Measurements from ENCODE around the gene THOC6. TPM values are rescaled to one million over a fixed set of nuclear protein-coding genes. Genes with fewer than 3 reads are reported as not detected.
"Not testable (repeated sequence)": the region's sequence is repeated elsewhere in the genome, so short reads cannot be mapped to it uniquely, and the experiment has no call there.

THOC6 gene
- total RNA-seq, 2 donors from 2014 or later, result 11.7 to 21.8 TPM

GRCh38 chr16:3066440-3066748 is 42.6 kb downstream of the THOC6 start:
- TF ChIP-seq CTCF (IDR thresholded peaks at IDR 0.05) (no peak), POLR2A (IDR thresholded peaks at IDR 0.05) (no peak)
- DNase-seq, result no peak
- Histone ChIP-seq H3K36me3 (replicated peaks in 1 of 2; ENCODE audit: insufficient read depth in 1 of 2, low read depth in 2 of 2) (peaks cover 4 to 7% of the 10 kb centered on the region in 2 donors), H3K4me3 (peak overlapping the region; percentile 48 to 68), H3K27me3 (no peaks in the 10 kb centered on the region), H3K4me1 (peaks cover 38% of the 10 kb centered on the region), H3K27ac (peak overlapping the region; percentile 86 to 97 (median 94)), H3K9me3 (no peaks in the 10 kb centered on the region)
- intact Hi-C loops (cut with DNase I), result no loop called here
- no peak for ATAC-seq
- WGBS, 2 donors, result 22 to 40% methylated on average over 5 to 7 of the region's 7 CpGs

- TF ChIP-seq CTCF (IDR thresholded peaks at IDR 0.05) (no peak), POLR2A (IDR thresholded peaks at IDR 0.05) (peak in 1 of 3 donors; percentile 3)
- Histone ChIP-seq H3K27ac (peak overlapping the region in 3 of 4 donors; percentile 30 to 94 (median 38)), H3K36me3 (replicated peaks in 1 of 2; ENCODE audit: insufficient read depth in 1 of 2, low read depth in 2 of 2) (peaks cover 4 to 7% of the 10 kb centered on the region in 2 donors), H3K9me3 (no peaks in the 10 kb centered on the region), H3K27me3 (no peaks in the 10 kb centered on the region), H3K4me1 (peaks cover 38% of the 10 kb centered on the region), H3K4me3 (no peak overlapping the region)
- ATAC-seq, result no peak
- 39 to 69% methylated on average over 2 to 4 of the region's 4 CpGs for WGBS, 2 donors
- peak in 1 of 4 donors; percentile 44 for DNase-seq
- intact Hi-C loops (cut with DNase I), result no loop called here
Observed at GRCh38 chr16:3068487-3068886, 44.7 kb downstream of the THOC6 start.

- DNase-seq; H3K4me3 ChIP-seq; intact Hi-C loops (cut with DNase I); ATAC-seq; H3K9me3 ChIP-seq; H3K27ac ChIP-seq; H3K27me3 ChIP-seq; H3K36me3 ChIP-seq (replicated peaks in 1 of 2; ENCODE audit: insufficient read depth in 1 of 2, low read depth in 2 of 2): not testable (repeated sequence)
- WGBS, 2 donors, result 87 to 91% methylated on average over 8 to 9 of the region's 11 CpGs
- peaks cover 38% of the 10 kb centered on the region for H3K4me1 ChIP-seq
Observed at GRCh38 chr16:3069146-3069545, 45.3 kb downstream of the THOC6 start.

- H3K4me1 ChIP-seq, result peaks cover 28% of the 10 kb centered on the region
- TF ChIP-seq CTCF (IDR thresholded peaks at IDR 0.05) (no peak), POLR2A (IDR thresholded peaks at IDR 0.05) (peak in 1 of 3 donors; percentile 9)
- H3K9me3 ChIP-seq, result no peaks in the 10 kb centered on the region
- DNase-seq (no peak), ATAC-seq (no peak)
- H3K27me3 ChIP-seq, result no peaks in the 10 kb centered on the region
- H3K27ac ChIP-seq, result no peak overlapping the region
- 83 to 88% methylated on average over 4 to 9 of the region's 9 CpGs for WGBS, 2 donors
- H3K36me3 ChIP-seq (replicated peaks in 1 of 2; ENCODE audit: insufficient read depth in 1 of 2, low read depth in 2 of 2), result peaks cover 4 to 7% of the 10 kb centered on the region in 2 donors
- H3K4me3 ChIP-seq, result no peak overlapping the region
- intact Hi-C loops (cut with DNase I), result no loop called here
Observed at GRCh38 chr16:3070608-3071111, 46.8 kb downstream of the THOC6 start.

- Histone ChIP-seq H3K4me1 (peaks cover 21% of the 10 kb centered on the region), H3K27ac (no peak overlapping the region), H3K27me3 (no peaks in the 10 kb centered on the region), H3K9me3 (no peaks in the 10 kb centered on the region), H3K4me3 (no peak overlapping the region), H3K36me3 (replicated peaks in 1 of 2; ENCODE audit: insufficient read depth in 1 of 2, low read depth in 2 of 2) (peaks cover 4 to 7% of the 10 kb centered on the region in 2 donors)
- TF ChIP-seq CTCF (IDR thresholded peaks at IDR 0.05) (no peak), POLR2A (IDR thresholded peaks at IDR 0.05) (peak in 2 of 3 donors; percentile 25 to 39)
- intact Hi-C loops (cut with DNase I), result no loop called here
- 51 to 67% methylated on average over 7 of the region's 7 CpGs for WGBS, 2 donors
- ATAC-seq, result no peak
- DNase-seq, result no peak
Observed at GRCh38 chr16:3071655-3072054, 47.8 kb downstream of the THOC6 start.

GRCh38 chr16:3072148-3072547 is 48.3 kb downstream of the THOC6 start:
- H3K4me1 ChIP-seq, result peaks cover 16% of the 10 kb centered on the region
- H3K27ac ChIP-seq; H3K27me3 ChIP-seq; DNase-seq; H3K36me3 ChIP-seq (replicated peaks in 1 of 2; ENCODE audit: insufficient read depth in 1 of 2, low read depth in 2 of 2); intact Hi-C loops (cut with DNase I); H3K9me3 ChIP-seq; H3K4me3 ChIP-seq: not testable (repeated sequence)
- WGBS, 2 donors, result 47 to 60% methylated on average over 1 to 4 of the region's 4 CpGs
- ATAC-seq, result peak; percentile 21

Measured in body of pancreas (tissue), 4 donors.